ENCODE measurements around the gene IFI27.
"Not testable (repeated sequence)": the region's sequence is repeated elsewhere in the genome, so short reads cannot be mapped to it uniquely, and the experiment has no call there.

IFI27 gene

DNA sequence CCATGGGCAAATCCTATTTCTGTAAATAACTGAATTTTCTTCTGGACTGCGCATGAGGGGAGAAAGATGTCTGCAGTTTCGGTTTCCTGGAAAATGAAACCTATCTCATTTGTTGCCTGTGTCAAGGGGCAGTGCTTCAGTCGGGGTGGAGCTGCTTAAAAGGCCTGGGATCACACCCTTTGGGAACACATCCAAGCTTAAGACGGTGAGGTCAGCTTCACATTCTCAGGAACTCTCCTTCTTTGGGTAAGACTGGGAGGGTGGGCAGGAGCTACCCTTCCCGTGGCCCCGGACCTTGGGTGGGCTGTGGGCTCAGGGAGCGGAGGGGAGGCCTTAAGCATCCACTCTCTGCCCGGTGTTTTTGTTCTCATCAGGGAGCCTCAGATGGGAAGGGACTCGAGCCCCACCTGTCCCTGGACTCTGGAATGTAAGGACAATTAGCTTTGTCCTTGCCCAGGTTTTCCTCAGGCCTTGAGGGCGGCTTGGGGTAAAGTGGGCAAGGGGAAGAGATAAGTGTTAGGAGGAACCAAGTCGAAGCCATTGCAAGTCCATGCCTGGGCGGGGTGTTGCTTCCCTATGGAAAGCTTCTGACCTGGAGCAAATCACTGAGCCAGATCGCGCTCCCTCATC is at the start of gene IFI27:
IFI27 (plus strand) TSS at position 185 of the 630 bp plus-strand sequence.
- H3K4me3 ChIP-seq (ENCODE audit: low read depth, low read length) = no peak within 1 kb of the TSS
- TF ChIP-seq CTCF (IDR thresholded peaks at IDR 0.05; ENCODE audit: low read depth, low read length) = no peak

GRCh38 chr14:94062344-94062940 is 48.1 kb upstream of the IFI27 start:
- TF ChIP-seq CTCF (IDR thresholded peaks at IDR 0.05; ENCODE audit: low read depth, low read length) = no peak
- H3K4me3 ChIP-seq (ENCODE audit: low read depth, low read length) = no peak overlapping the region

DNA sequence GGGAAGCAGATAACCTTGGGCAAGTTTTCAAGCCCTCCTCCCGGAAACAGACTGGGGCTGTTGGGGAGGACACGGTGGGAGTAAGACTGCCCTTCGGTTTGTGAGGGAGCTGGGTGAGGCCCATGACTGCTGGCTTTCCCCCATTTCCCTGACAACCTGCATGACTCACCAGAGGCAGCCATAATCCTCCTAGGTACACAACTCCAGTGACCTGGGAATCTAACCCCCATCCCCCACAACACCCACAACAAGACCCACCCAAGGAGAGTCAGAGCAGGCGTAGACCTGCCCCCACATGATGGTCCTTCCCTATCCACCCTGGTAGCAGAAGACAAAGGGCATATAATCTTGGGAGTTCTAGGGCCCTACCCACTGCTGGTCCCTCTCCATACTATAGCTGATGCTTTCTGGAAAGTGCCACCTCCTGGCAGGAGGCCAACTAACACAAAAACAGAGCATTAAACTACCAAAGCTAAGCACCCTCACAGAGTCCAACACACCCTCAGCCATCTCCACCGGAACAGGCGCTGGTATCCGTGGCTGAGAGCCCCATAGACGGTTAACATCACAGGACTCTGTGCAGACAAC is 44.4 kb upstream of the IFI27 start:
- TF ChIP-seq CTCF (IDR thresholded peaks at IDR 0.05; ENCODE audit: low read depth, low read length) = no peak

GRCh38 chr14:94072076-94072475 is 38.5 kb upstream of the IFI27 start:
- H3K4me3 ChIP-seq (ENCODE audit: low read depth, low read length) = not testable (repeated sequence)

More for the DNA sequence above, 44.4 kb upstream of the IFI27 start:
- H3K4me3 ChIP-seq (ENCODE audit: low read depth, low read length) = no peak overlapping the region

- TF ChIP-seq CTCF (IDR thresholded peaks at IDR 0.05; ENCODE audit: low read depth, low read length) = no peak
- H3K4me3 ChIP-seq (ENCODE audit: low read depth, low read length) = no peak overlapping the region
Measured at GRCh38 chr14:94074534-94074933, 36.0 kb upstream of the IFI27 start.

GRCh38 chr14:94075008-94075407 is 35.5 kb upstream of the IFI27 start:
- TF ChIP-seq CTCF (IDR thresholded peaks at IDR 0.05; ENCODE audit: low read depth, low read length) = no peak
- H3K4me3 ChIP-seq (ENCODE audit: low read depth, low read length) = no peak overlapping the region

DNA sequence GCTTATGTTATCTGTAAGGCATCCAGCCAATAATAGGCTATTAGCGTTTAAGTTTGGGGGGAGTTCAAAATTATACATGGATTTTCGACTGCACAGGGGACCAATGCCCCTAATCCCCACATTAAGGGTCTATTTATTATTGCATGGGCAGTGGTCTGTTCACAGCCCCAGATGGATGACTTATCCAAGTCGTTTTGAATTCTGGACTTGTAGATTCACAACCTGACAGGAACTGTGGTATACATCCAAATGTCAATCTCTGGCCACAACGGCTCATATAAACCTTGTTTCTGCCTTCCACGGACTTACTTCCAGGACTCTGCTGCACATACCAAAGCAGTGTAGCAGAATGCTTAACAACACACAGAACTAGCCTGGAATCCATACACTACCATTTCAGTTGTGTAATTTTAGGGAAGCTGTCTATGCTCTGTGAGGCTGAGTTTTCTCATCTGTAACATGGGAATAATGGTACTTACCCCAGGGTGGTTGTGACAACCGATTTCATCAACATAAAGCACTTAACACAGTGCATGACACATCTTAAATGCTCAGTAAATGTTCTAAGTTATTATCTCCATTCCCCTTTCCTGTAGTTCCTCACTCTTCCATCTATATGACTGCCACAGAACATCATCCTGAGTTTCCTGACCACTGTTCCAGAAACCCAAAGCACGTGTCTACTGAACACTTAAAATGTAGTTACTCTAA is 33.3 kb upstream of the IFI27 start:
- TF ChIP-seq CTCF (IDR thresholded peaks at IDR 0.05; ENCODE audit: low read depth, low read length) = no peak
- H3K4me3 ChIP-seq (ENCODE audit: low read depth, low read length) = no peak overlapping the region

Measured in WI38 (cell line).